ENCODE measurements around the gene PRRX1.

GRCh38 chr1:170749549-170749948 is 85.6 kb downstream of the PRRX1 start:
- TF ChIP-seq PAX5 (IDR thresholded peaks at IDR 0.05; ENCODE audit: insufficient read depth, low read length, severe bottlenecking) (no peak), POLR2A (IDR thresholded peaks at IDR 0.05; ENCODE audit: low read depth, low read length) (no peak), TAF1 (IDR thresholded peaks at IDR 0.05; ENCODE audit: low read depth, low read length) (no peak), POLR2AphosphoS5 (IDR thresholded peaks at IDR 0.05; ENCODE audit: low read depth, low read length) (no peak), POU2F2 (IDR thresholded peaks at IDR 0.05; ENCODE audit: low read depth, low read length) (no peak), SPI1 (IDR thresholded peaks at IDR 0.05; ENCODE audit: low read depth, low read length) (no peak)

All from GM12891 (cell line).